GM21737 (cell line): ENCODE data around the gene DTD2.

ENCODE experiments used
- ATAC-seq: cut with Tn5 transposase; IDR thresholded peaks from one replicate; pipeline ENCODE4 v1.9.1; 2021; ENCODE audit warnings: mild to moderate bottlenecking, moderate library complexity; ENCODE audit not compliant: unreplicated experiment

DTD2 gene

GRCh38 chr14:31408421-31408820 lies 48.9 kb downstream of the DTD2 start:
- ATAC-seq, result no peak

GRCh38 chr14:31405599-31406232 lies 51.6 kb downstream of the DTD2 start:
- no peak for ATAC-seq

GRCh38 chr14:31405106-31405505 lies 52.2 kb downstream of the DTD2 start:
- ATAC-seq, result no peak

GRCh38 chr14:31403707-31404106 lies 53.6 kb downstream of the DTD2 start:
- ATAC-seq, result no peak

- ATAC-seq, result no peak
These were observed 54.4 kb downstream of the DTD2 start for GRCh38 chr14:31402764-31403439.

- no peak for ATAC-seq
These were observed 55.9 kb downstream of the DTD2 start for GRCh38 chr14:31401369-31401932.

- ATAC-seq, result no peak
These were observed 57.2 kb downstream of the DTD2 start for GRCh38 chr14:31400031-31400638.
